ENCODE results near the gene CD109.
"Not testable (repeated sequence)": the region's sequence is repeated elsewhere in the genome, so short reads cannot be mapped to it uniquely, and the experiment has no call there.

The CD109 gene

GRCh38 chr6:73688351-73688750 is 7.7 kb upstream of the CD109 start:
- no peak for DNase-seq

GRCh38 chr6:73690056-73690455 is 5.9 kb upstream of the CD109 start:
- no peak for DNase-seq

DNA sequence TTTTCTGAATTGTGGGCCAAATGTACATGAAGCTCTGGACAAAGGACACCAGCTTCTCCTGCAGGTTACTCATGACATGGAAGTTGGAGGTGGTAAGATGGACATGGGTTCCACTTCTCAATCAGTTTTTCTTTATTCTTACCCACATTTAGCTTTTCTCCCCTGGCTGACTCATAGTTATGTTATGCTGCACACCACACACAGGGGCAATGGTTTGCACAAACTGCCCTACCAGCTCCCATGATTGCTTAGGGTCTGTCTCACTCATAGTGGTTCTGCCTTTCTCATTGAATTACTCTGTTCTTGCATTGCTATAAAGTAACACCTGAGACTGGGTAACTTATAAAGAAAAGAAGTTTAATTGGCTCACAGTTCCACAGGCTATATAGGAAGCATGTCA is 4.5 kb upstream of the CD109 start:
- peak; percentile 28 for DNase-seq

GRCh38 chr6:73694711-73695411 is 1.1 kb upstream of the CD109 start:
- DNase-seq, result peak; percentile 55

- DNase-seq, result no peak
Measured at GRCh38 chr6:73696966-73697655, 1.1 kb downstream of the CD109 start.

GRCh38 chr6:73699676-73700459 is 3.9 kb downstream of the CD109 start:
- no peak for DNase-seq

- DNase-seq, result no peak
Measured at GRCh38 chr6:73702444-73702843, 6.4 kb downstream of the CD109 start.

GRCh38 chr6:73703466-73703865 is 7.5 kb downstream of the CD109 start:
- no peak for DNase-seq

DNA sequence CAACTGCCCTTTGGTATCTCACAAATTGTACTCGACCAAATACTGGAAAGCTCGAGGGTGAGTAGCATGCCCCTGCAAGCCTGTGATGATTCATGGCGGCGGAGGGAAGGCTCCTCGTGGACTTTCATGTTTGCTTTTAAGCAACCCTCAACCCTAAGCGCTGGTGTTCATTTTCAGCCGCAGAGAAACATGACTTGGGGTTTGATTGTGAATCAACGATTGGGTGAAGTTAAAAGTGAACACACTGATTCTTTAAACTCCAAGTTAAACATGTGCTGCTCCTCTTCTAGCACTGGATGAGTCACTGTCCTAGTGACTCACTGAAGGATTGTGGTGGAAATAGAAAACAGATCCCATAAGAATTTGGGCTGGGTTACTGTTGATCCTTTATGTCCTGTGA is 8.3 kb downstream of the CD109 start:
- peak; percentile 99 for DNase-seq

DNA sequence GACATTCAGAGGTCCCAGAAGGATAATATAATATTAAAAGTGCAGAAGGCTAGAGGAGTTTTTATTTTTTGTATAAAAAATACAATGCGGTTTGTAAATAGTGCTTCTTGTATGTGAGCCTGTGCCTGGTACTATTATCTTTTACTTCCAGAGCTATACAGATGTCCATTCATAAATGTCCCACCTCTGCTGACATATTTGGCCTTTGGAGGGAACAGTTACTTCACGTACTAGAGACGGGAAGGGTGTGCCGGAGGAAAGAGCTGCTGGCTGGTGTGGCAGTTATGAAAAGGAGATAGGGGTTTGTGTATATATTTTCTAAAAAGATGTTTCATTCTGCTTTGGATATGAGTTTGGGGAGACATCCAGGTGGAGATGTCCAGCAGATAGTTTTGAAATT is 8.8 kb downstream of the CD109 start:
- no peak for DNase-seq

- DNase-seq, result no peak
Measured at GRCh38 chr6:73706971-73707370, 11.0 kb downstream of the CD109 start.

DNA sequence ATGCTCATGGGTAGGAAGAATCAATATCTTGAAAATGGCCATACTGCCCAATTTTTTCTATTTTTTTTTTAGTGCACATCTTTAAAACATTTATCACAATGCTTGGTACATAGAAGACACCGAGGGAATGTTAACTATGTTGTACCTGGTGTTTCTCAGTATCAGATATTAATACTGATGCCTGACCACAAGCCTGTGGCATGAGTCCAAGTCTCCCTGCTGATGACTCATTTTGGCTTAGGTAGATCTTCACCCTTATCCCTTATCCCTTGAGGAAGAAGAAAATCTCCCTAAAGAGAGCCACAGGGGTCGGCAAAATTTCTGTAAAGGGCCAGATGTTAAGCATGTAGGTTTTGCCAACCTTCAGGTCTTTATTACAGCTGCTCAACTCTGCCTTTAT is 14.5 kb downstream of the CD109 start:
- peak; percentile 80 for DNase-seq

- no peak for DNase-seq
Measured at GRCh38 chr6:73710948-73711347, 14.9 kb downstream of the CD109 start.

DNA sequence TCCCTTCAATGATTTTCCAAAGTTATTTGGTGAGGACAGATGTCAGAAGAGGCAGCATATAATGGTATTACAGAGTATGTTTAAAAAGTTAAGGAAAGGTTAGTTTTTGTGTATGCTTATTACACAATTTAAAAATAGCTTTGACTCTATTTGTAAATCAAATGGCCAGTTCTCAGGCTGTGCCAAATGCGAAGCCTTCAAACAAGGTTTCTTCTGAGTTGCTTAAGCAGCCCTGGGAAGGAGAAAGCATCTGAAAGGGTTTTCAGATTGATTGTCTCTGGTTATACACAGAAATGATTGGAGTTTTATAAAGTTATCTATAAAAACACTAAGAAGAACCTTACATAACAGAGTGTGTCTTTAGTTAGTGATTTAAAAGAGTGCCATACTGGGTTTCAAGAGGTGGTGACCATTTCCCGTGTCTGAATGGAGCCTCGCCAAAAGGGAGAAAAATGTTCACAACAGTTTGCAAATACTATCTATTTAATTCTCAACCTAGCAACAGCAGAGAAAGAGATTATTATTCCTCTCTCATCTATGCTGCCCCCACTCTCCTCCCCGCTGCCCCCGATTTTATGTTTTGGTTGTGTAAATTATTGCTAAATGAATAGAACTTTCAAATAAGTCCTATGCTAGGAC is 16.7 kb downstream of the CD109 start:
- no peak for DNase-seq

- DNase-seq, result no peak
Measured at GRCh38 chr6:73713426-73714147, 17.6 kb downstream of the CD109 start.

GRCh38 chr6:73715111-73715508 is 19.1 kb downstream of the CD109 start:
- not testable (repeated sequence) for DNase-seq

- no peak for DNase-seq
Measured at GRCh38 chr6:73719046-73719445, 23.0 kb downstream of the CD109 start.

DNA sequence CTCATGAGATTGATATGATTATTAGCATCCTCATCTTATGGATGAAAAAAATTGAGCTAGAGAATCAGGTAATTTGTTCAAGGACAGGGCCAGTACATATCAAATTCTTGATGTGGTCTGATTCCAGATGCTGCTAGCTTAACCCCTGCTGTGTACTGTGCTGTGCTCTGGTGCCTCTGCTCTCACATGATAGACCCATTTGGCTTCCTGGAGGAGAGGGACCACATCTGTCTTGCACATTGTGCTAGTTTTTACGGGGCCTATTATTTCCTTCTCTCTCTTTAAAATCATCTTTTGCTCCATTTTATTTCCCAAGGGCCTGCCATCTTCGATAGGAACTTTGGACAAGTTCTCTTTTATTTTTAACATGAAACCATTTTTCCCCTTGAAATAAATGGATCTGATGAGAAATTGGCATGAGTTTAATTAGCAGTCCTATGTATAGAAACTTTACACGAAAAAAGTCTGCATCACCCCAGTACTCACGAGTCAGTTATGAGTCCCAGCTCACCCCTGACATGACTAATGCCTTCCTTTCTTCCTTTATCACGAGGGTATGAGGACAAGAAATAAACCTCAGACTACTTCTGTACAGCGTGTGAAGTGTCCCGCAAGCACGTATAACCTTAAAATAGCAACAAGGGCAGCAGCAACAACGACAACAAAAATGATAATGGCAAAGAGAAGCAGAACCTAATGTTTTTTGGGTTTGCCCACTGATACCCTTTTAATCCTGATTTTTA is 26.5 kb downstream of the CD109 start:
- peak; percentile 88 for DNase-seq

GRCh38 chr6:73723480-73723879 is 27.5 kb downstream of the CD109 start:
- DNase-seq, result not testable (repeated sequence)

- DNase-seq, result no peak
Measured at GRCh38 chr6:73724389-73724788, 28.4 kb downstream of the CD109 start.

DNA sequence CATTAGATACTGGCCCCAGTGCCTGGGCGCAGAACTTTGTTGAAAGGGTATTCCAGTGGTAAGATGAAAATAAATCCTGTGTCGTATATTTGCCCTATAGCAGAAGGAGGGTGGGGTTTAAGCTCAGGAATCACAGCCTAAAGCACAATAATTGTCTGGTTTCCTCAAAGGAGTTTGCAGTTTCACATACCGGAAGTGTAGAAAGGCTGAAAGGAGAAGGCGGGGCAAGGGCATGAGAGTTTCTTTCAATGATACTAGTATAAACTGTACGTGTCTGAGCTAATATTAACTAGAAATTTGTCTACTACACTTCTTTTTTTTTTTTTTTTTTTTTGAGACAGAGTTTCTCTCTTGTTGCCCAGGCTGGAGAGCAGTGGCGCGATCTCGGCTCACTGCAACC is 29.2 kb downstream of the CD109 start:
- DNase-seq, result peak; percentile 42

DNA sequence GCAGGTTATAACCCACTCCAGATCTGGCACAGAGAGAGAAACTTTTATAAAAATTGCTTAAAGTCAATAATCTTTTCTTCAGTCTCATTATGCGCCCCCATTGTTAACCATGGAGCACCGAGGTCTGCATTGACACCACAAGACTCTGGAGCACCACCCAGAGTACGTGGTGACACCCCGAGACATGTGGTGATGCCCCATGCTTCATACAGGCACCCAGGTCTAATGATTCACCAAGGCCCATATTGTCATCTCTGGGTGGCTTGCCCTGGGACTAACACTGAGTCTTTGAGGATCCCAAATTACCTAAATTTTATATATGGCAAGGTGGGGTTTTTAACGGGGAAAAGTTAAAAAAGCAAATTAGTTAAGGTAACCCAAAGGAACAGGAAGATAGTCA is 31.1 kb downstream of the CD109 start:
- DNase-seq, result no peak

Measured in fibroblast of skin of abdomen (primary cell).